Measurements from ENCODE around the gene DLG1. TPM values are rescaled to one million over a fixed set of nuclear protein-coding genes. Genes with fewer than 3 reads are reported as not detected.
"Not testable (repeated sequence)": the region's sequence is repeated elsewhere in the genome, so short reads cannot be mapped to it uniquely, and the experiment has no call there.

DLG1 gene
- total RNA-seq, 1 donor from 2014 or later = 157 TPM

GRCh38 chr3:197196192-197196591 lies 102.2 kb downstream of the DLG1 start:
- H3K4me3 Mint-ChIP-seq (ENCODE audit: unreplicated experiment) = no peak overlapping the region
- H3K36me3 Mint-ChIP-seq (ENCODE audit: low read depth) = peaks cover 8% of the 10 kb centered on the region
- H3K27ac Mint-ChIP-seq (ENCODE audit: unreplicated experiment) = no peak overlapping the region
- H3K4me1 Mint-ChIP-seq (ENCODE audit: low read depth) = peaks cover 39% of the 10 kb centered on the region
- peaks cover 3% of the 10 kb centered on the region for H3K9me3 Mint-ChIP-seq (ENCODE audit: low read depth)
- DNase-seq (ENCODE audit: low spot score) = no peak
- H3K27me3 Mint-ChIP-seq (ENCODE audit: low read depth) = no peaks in the 10 kb centered on the region
- no peak for TF ChIP-seq CTCF (IDR thresholded peaks at IDR 0.05)

- H3K4me3 Mint-ChIP-seq (ENCODE audit: unreplicated experiment) = no peak overlapping the region
- H3K4me1 Mint-ChIP-seq (ENCODE audit: low read depth) = peaks cover 35% of the 10 kb centered on the region
- no peaks in the 10 kb centered on the region for H3K27me3 Mint-ChIP-seq (ENCODE audit: low read depth)
- peaks cover 3% of the 10 kb centered on the region for H3K9me3 Mint-ChIP-seq (ENCODE audit: low read depth)
- no peak for DNase-seq (ENCODE audit: low spot score)
- TF ChIP-seq CTCF (IDR thresholded peaks at IDR 0.05) = no peak
- H3K27ac Mint-ChIP-seq (ENCODE audit: unreplicated experiment) = peak overlapping the region; percentile 9
- peaks cover 8% of the 10 kb centered on the region for H3K36me3 Mint-ChIP-seq (ENCODE audit: low read depth)
These were observed 103.1 kb downstream of the DLG1 start for GRCh38 chr3:197195326-197195725.

DNA sequence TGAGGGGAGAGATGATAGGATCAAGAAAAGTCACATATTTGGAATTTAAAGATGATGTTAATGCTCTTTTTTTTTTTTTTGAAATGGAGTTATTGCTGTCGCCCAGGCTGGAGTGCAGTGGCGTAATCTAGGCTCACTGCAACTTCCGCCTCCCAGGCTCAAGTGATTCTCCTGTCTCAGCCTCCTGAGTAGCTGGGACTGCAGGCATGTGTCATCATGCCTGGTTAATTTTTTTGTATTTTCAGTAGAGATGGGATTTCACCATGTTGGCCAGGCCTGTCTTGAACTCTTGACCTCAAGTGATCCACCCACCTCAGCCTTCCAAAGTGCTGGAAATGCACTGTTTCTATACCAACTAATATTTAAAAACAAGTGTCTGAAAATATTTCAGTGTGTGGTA lies 104.7 kb downstream of the DLG1 start:
- H3K36me3 Mint-ChIP-seq (ENCODE audit: low read depth); DNase-seq (ENCODE audit: low spot score); H3K27ac Mint-ChIP-seq (ENCODE audit: unreplicated experiment); H3K9me3 Mint-ChIP-seq (ENCODE audit: low read depth); H3K4me3 Mint-ChIP-seq (ENCODE audit: unreplicated experiment); H3K27me3 Mint-ChIP-seq (ENCODE audit: low read depth): not testable (repeated sequence)
- H3K4me1 Mint-ChIP-seq (ENCODE audit: low read depth) = peaks cover 34% of the 10 kb centered on the region

DNA sequence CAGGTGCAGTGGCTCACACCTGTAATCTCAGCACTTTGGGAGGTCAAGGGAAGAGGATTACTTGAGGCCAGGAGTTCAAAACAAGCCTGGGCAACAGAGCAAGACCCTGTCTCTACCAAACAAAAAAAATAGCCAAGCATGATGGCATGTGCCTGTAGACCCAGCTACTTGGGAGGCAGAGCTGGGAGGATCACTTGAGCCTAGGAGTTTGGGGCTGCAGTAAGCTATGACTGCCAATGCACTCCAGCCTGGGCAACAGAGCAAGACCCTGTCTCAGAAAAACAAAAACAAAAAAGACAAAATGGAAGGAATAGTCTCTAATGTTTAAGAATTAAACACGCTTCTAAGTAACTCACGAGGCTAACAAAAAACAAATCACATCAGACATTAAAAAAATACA lies 106.5 kb downstream of the DLG1 start:
- Mint-ChIP-seq H3K27ac (ENCODE audit: unreplicated experiment) (peak overlapping the region; percentile 61), H3K36me3 (ENCODE audit: low read depth) (peaks cover 8% of the 10 kb centered on the region), H3K27me3 (ENCODE audit: low read depth) (no peaks in the 10 kb centered on the region), H3K9me3 (ENCODE audit: low read depth) (peaks cover 3% of the 10 kb centered on the region), H3K4me1 (ENCODE audit: low read depth) (peaks cover 35% of the 10 kb centered on the region), H3K4me3 (ENCODE audit: unreplicated experiment) (no peak overlapping the region)
- TF ChIP-seq CTCF (IDR thresholded peaks at IDR 0.05) = no peak
- DNase-seq (ENCODE audit: low spot score) = no peak

- H3K36me3 Mint-ChIP-seq (ENCODE audit: low read depth) = peaks cover 4% of the 10 kb centered on the region
- TF ChIP-seq CTCF (IDR thresholded peaks at IDR 0.05) = no peak
- H3K27me3 Mint-ChIP-seq (ENCODE audit: low read depth) = no peaks in the 10 kb centered on the region
- H3K27ac Mint-ChIP-seq (ENCODE audit: unreplicated experiment) = peak overlapping the region; percentile 69
- peaks cover 26% of the 10 kb centered on the region for H3K4me1 Mint-ChIP-seq (ENCODE audit: low read depth)
- no peak for DNase-seq (ENCODE audit: low spot score)
- H3K9me3 Mint-ChIP-seq (ENCODE audit: low read depth) = no peaks in the 10 kb centered on the region
- no peak overlapping the region for H3K4me3 Mint-ChIP-seq (ENCODE audit: unreplicated experiment)
These were observed 108.8 kb downstream of the DLG1 start for GRCh38 chr3:197189623-197190022.

DNA sequence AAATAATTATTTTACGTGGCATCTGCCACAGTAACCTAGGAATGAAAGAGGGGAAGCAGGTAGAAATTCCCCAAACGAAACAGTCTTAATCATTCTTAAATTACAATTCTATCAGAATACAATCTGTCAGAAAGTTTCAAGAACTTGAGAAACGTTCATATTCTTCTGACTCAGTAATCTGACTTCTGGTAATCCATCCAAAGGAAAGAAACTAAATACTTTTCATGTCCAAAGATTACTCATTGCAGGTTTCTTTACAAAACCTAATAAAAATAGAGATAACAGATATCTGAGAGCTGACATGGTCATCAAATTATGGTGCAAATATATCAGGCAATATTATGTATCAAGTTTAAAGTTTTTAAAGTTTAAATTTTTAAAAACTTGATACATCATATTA lies 109.4 kb downstream of the DLG1 start:
- Mint-ChIP-seq H3K36me3 (ENCODE audit: low read depth) (peaks cover 4% of the 10 kb centered on the region), H3K9me3 (ENCODE audit: low read depth) (no peaks in the 10 kb centered on the region), H3K27me3 (ENCODE audit: low read depth) (no peaks in the 10 kb centered on the region), H3K4me1 (ENCODE audit: low read depth) (peaks cover 26% of the 10 kb centered on the region), H3K27ac (ENCODE audit: unreplicated experiment) (peak overlapping the region; percentile 41), H3K4me3 (ENCODE audit: unreplicated experiment) (no peak overlapping the region)
- no peak for DNase-seq (ENCODE audit: low spot score)
- no peak for TF ChIP-seq CTCF (IDR thresholded peaks at IDR 0.05)

Measured in chondrocyte (in vitro differentiated cells).